Spleen (tissue), 7 donors: Measurements from ENCODE around the gene CACNG1.

Source experiments
- POLR2A ChIP-seq, 3 donors: fragments of 450-650 bp; IDR thresholded peaks; one replicate each; pipeline ENCODE4 v1.5.1; 2017; ENCODE audit warnings: antibody characterized with exemption in 3 of 3, mild to moderate bottlenecking in 1 of 3
- POLR2AphosphoS5 ChIP-seq, 3 donors: sonication (generic); formaldehyde crosslinking; IDR thresholded peaks; one replicate each; pipeline ENCODE4 v1.5.1; 2017; ENCODE audit warnings: antibody characterized with exemption in 3 of 3
- TF ChIP-seq, protein P1 (sequence below), 11 experiments: fragments of 200-600 bp in 7 of 11; fragments of 450-650 bp in 4 of 11; sonication (generic) in 4 of 11; IDR thresholded peaks in 8 of 11; conservative IDR thresholded peaks in 3 of 11; 1 replicate in 7 of 11; 2 replicates in 4 of 11; pipeline versions ENCODE4 v1.4.0 to v1.8.0; 2016 to 2021; ENCODE audit warnings: antibody characterized with exemption in 11 of 11, inconsistent platforms in 4 of 11, mild to moderate bottlenecking in 1 of 11
- donor health status: DM: no; HTN: no; CAD: no; lungs with moderate emphysema.
- donor health status: DM: no; HTN: no; CAD: no.
- donor health status: DM: no; HTN: no; CAD: no.

DNA sequence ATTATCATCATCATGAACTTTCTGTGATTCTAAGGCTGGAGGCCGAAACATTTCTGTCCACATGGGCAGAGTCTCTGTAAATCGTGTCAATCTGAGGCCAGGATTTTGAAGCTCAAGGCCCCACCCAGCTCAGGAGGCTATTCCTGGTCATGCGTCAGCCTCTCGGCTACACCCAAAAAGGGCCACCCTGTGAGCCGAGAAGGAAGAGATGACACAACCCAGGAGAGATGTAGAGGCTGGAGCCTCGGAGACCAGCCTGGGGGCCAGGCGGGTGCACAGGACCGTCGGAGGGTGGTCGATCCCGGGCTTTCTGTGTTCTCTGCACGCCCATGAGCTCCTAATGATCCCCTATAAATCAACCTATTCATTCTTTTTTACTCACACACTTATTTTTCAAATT is 1.1 kb upstream of the CACNG1 start:
- TF ChIP-seq, protein P1, sequence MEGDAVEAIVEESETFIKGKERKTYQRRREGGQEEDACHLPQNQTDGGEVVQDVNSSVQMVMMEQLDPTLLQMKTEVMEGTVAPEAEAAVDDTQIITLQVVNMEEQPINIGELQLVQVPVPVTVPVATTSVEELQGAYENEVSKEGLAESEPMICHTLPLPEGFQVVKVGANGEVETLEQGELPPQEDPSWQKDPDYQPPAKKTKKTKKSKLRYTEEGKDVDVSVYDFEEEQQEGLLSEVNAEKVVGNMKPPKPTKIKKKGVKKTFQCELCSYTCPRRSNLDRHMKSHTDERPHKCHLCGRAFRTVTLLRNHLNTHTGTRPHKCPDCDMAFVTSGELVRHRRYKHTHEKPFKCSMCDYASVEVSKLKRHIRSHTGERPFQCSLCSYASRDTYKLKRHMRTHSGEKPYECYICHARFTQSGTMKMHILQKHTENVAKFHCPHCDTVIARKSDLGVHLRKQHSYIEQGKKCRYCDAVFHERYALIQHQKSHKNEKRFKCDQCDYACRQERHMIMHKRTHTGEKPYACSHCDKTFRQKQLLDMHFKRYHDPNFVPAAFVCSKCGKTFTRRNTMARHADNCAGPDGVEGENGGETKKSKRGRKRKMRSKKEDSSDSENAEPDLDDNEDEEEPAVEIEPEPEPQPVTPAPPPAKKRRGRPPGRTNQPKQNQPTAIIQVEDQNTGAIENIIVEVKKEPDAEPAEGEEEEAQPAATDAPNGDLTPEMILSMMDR (IDR thresholded peaks at IDR 0.05 in 8 of 11, conservative IDR thresholded peaks at IDR 0.05 in 3 of 11): no peak
- TF ChIP-seq POLR2A (IDR thresholded peaks at IDR 0.05) (no peak), POLR2AphosphoS5 (IDR thresholded peaks at IDR 0.05) (no peak)
